ENCODE results near the gene CROCC.
"Not testable (repeated sequence)": the region's sequence is repeated elsewhere in the genome, so short reads cannot be mapped to it uniquely, and the experiment has no call there.

The CROCC gene

GRCh38 chr1:16907870-16908758 is 13.6 kb upstream of the CROCC start:
- no peak for TF ChIP-seq CTCF (conservative IDR thresholded peaks at IDR 0.05)
- no peak overlapping the region for H3K27ac ChIP-seq

GRCh38 chr1:16911851-16912721 is 9.6 kb upstream of the CROCC start:
- H3K27ac ChIP-seq: not testable (repeated sequence)

GRCh38 chr1:16912742-16913141 is 9.0 kb upstream of the CROCC start:
- H3K27ac ChIP-seq: not testable (repeated sequence)

GRCh38 chr1:16913181-16913832 is 8.4 kb upstream of the CROCC start:
- no peak for TF ChIP-seq CTCF (conservative IDR thresholded peaks at IDR 0.05)
- H3K27ac ChIP-seq: peak overlapping the region; percentile 86

- TF ChIP-seq CTCF (conservative IDR thresholded peaks at IDR 0.05): peak; percentile 29; the same call in 1 of the 2 replicates
- peak overlapping the region; percentile 86 for H3K27ac ChIP-seq
These were observed 7.7 kb upstream of the CROCC start for GRCh38 chr1:16913833-16914662.

- H3K27ac ChIP-seq: peak overlapping the region; percentile 86; the same call in 1 of the 2 replicates
These were observed 6.7 kb upstream of the CROCC start for GRCh38 chr1:16914928-16915626.

GRCh38 chr1:16915627-16915973 is 6.1 kb upstream of the CROCC start:
- H3K27ac ChIP-seq: no peak overlapping the region
- TF ChIP-seq CTCF (conservative IDR thresholded peaks at IDR 0.05): no peak

- not testable (repeated sequence) for H3K27ac ChIP-seq
These were observed 5.5 kb upstream of the CROCC start for GRCh38 chr1:16916036-16916880.
